Fibroblast of lung (primary cell): ENCODE results near the gene HAO1.

Source experiments
- EZH2 ChIP-seq: IDR thresholded peaks from 2 replicates; pipeline ENCODE4 v1.5.1; 2012; ENCODE audit warnings: low read length, control low read depth, mild to moderate bottlenecking; ENCODE audit errors: missing control alignments
- TF ChIP-seq, protein P1 (sequence below), 2 donors: IDR thresholded peaks in 1 of 2; conservative IDR thresholded peaks in 1 of 2; 1 replicate in 1 of 2; 2 replicates in 1 of 2; pipeline ENCODE4 v1.5.1; 2011 to 2012; ENCODE audit warnings: low read length in 2 of 2, control low read depth in 1 of 2, inconsistent platforms in 1 of 2, low read depth in 1 of 2, mild to moderate bottlenecking in 1 of 2

DNA sequence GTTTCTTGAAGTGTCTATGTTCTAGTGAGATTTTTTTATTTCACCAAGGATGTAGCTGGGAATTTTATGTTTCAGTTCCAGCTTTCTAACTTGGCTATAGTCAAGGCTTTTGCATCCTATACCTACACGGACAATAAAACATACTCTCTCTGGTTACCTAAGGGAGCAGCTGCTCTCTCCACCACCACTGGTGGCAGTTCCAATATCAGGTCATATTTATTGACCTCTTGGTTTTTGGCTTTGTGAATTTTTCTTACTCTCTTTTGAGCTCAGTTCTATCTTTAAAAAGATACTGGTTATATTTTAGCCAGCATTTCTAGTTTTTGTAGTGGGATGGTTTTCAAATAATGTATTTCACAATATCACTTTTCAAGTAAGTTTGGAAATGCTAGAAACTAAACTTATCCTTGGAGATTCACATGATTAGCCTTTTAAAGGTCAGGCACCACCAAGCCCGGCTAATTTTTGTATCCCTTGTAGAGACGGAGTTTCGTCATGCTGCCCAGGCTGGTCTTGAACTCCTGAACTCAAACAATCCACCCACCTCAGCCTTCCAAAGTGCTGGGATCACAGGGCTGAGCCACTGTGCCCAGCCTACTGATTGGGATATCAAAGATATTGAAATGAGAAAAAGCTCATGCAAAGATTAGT is 34.7 kb upstream of the HAO1 start:
- TF ChIP-seq, protein P1, sequence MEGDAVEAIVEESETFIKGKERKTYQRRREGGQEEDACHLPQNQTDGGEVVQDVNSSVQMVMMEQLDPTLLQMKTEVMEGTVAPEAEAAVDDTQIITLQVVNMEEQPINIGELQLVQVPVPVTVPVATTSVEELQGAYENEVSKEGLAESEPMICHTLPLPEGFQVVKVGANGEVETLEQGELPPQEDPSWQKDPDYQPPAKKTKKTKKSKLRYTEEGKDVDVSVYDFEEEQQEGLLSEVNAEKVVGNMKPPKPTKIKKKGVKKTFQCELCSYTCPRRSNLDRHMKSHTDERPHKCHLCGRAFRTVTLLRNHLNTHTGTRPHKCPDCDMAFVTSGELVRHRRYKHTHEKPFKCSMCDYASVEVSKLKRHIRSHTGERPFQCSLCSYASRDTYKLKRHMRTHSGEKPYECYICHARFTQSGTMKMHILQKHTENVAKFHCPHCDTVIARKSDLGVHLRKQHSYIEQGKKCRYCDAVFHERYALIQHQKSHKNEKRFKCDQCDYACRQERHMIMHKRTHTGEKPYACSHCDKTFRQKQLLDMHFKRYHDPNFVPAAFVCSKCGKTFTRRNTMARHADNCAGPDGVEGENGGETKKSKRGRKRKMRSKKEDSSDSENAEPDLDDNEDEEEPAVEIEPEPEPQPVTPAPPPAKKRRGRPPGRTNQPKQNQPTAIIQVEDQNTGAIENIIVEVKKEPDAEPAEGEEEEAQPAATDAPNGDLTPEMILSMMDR (conservative IDR thresholded peaks at IDR 0.05 in 1 of 2, IDR thresholded peaks at IDR 0.05 in 1 of 2; ENCODE audit: low read depth in 1 of 2, low read length in 2 of 2): no peak
- no peak for TF ChIP-seq EZH2
